NCI-H526 treated with DMSO at 0.1 percent for 48 hours (cell line): ENCODE data around the gene GAL3ST2.

Source experiments
- DNase-seq: peaks from one replicate; lab custom pipeline; 2025; lab: John Stamatoyannopoulos, UW

The GAL3ST2 gene

DNA sequence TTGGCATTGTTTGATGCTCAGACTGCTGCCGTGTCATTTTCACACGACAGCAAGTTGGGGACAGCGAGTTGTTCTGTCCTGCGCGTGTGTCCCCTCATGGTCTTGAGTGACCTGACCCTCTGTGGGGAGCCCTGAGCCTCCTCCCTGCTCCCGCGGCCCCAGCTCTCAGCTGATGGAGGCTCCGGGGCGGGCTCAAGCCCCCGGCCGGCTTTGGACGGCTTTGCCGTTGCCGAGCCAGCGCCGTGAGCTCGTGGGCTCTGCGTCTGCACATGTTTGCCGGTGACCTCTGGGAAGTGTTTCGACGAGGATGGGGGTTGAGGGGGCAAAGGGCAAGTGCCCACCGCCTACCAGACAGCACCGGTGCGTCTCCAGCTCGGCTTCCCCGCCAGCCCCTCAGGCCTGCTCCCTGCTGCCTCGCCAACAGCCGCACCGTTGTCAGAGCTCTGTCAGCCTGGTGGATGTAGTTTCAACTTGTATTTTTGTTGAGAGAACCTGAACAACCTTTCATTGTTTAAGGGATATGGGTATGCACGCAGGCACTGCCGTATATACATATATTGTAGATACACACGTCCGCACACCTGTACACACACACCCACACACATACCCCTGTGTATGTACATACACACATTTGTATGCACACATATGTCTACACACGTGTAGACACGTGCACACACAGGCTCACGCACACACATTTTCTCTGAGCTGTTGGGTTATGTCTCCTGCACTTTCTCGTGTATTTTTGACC is 68.4 kb downstream of the GAL3ST2 start:
- no peak for DNase-seq

DNA sequence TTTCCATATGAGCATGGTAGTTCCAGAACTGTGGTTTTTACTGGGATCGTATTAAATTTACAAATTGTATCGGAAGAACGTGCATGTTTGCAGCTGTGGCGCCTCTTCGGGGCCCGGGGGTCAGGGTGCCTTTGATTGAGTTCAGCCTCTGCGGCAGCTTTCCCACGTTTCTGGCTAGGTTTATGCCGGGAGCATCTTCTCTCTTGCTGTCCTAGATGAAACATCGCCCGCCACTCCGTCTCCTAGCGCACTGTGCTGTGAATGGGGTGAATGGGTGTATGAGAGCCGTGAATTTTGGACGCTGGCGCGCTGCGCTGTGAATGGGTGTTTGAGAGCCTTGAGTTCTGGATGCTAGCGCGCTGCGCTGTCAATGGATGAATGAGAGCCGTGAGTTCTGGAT is 69.8 kb downstream of the GAL3ST2 start:
- no peak for DNase-seq

DNA sequence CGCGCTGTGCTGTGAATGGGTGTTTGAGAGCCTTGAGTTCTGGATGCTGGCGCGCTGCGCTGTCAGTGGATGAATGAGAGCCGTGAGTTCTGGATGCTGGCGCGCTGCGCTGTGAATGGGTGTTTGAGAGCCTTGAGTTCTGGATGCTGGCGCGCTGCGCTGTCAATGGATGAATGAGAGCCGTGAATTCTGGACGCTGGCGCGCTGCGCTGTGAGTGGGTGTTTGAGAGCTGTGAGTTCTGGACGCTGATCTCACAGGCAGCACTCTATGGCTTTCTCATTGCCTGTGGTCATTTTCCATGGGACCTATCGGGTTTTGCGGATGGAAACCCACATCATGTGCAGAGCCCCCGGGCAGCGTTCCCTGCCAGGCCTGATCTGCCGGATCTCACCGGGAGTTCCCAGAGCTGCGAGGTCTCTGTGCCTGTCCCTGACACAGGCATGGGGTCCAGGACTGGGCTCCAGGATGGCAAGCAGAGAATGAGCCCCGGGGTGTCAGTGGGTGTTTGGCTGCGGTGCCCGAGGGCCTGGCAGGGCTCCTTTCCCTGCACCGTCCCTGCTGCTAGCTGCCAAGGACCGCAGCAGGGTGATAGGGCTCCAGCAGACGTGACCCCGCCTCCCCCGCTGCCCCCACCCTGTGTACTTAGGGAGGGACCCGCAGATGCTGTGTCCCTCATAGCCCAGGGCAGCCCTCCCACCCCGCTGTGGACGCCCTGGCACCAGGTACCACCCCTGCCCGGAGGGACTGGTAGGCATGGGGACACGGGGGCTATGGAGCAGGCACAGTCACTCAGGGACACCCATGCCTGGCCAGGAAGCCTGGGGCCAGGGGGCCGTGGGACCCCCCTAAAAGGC is 72.4 kb downstream of the GAL3ST2 start:
- no peak for DNase-seq

DNA sequence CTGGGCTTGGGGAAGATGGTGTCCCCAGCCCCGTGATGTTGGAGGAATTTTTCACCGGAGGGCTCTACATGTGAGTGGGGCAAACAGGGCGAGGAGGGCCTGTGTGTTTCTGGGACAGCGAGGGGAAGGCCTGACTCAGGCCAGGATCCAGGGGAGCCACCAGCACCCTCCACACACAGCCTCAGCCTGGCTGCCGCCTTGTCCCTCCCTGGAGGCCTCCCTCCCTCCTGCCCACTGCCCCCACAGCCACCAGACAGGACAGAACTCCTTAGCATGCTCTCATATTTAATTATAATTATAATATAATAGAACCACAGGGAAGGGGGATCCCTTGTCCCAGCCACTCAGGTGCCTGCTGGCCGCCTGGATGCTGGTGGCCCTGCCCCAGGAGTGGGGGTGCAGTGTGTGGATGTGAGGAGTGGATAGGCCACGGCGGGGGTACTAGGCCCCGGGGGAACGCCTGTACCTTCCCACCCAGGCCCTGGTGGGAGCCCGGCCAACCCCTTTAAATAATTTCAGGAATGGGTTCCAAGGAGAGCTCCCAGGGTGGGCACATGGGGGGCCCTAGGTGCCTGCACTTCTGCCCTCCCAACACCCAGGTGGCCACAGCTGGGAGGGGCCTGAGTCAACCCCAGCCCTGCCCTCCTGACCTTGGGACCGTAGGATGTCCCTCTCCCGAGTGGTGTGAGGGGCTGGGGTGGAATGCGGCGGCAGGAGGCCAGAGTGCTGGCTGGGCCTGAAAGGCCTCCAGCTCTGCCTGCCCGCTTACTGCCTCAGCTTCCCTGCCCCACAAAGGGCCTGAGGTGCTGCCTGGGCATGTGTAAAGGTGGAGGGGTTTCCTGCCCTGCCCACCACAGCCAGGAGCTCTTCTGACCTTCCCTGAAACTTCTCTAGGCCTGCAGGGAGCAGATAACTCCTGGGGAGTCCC is 73.3 kb downstream of the GAL3ST2 start:
- no peak for DNase-seq

DNA sequence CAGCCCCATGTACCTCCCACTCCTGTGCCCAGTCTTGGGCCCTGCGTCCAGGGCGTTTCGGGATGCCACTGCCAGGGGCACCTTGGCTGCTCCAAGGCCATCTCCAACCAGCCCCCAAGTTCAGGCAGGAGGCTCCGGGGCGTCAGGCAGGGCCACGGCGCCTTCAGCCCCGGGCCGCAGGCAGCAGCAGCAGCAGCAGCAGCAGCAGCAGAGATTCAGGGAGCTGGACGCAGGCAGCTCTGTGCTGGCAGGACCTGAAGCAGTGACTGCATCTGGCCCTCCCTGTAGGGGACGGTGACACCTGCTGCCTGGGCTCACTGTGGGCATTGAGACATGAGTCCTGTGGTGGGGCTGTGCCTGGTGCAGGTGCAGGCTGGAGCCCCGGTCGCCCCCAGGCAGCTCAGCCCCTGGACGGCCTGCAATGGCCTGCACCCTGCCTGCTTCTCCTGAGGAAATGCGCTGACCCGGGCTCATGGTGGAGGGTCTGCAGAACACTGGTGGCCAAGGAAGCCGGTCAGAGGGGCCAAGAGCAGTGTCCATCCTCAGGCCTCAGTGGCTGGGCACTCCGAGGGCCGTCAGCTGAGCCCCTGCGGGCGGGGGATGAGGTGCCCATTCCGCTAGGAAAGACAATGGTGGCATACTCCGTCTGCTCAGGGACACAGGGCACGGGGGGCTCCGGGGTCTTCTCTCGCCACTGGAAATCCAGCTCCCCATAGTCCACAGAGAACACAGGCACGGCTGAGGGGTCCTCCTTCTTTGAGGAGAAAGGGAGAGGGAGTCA is 74.1 kb downstream of the GAL3ST2 start:
- DNase-seq, result no peak

DNA sequence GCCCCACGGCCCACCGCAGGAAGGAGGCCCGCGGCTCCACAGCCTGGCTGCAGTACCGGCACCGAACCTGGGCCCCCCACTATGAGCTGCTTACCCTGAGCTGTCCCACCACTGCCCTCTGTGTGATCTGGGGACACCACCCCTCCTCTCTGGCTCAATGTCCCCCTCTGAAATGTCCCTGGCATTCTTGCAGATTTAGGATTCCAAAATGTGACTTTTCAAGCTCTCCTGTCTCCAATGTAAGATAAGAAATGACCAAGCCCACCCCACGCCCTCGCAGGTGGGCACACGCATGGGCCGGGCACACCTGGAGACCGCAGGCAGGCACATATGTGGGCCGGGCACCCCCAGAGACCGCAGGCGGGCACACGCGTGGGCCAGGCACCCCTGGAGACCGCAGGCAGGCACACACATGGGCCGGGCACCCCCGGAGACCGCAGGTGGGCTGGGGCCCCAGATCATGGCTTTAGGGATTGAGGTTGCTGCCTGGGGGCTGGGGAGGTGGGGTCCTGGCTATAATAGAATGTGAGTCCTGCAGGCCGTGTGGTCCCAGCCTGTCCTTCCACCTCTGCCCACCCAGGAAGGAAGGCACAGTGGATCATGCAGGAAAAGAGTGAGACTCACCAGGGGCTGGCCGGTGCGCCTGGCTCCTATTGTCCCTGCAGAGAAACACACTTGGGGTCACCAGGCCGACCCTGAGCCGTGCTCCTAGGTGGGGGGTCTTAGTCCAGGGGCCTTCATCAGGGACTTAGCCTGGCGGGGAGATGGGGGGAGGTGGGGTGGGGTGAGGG is 74.9 kb downstream of the GAL3ST2 start:
- no peak for DNase-seq

DNA sequence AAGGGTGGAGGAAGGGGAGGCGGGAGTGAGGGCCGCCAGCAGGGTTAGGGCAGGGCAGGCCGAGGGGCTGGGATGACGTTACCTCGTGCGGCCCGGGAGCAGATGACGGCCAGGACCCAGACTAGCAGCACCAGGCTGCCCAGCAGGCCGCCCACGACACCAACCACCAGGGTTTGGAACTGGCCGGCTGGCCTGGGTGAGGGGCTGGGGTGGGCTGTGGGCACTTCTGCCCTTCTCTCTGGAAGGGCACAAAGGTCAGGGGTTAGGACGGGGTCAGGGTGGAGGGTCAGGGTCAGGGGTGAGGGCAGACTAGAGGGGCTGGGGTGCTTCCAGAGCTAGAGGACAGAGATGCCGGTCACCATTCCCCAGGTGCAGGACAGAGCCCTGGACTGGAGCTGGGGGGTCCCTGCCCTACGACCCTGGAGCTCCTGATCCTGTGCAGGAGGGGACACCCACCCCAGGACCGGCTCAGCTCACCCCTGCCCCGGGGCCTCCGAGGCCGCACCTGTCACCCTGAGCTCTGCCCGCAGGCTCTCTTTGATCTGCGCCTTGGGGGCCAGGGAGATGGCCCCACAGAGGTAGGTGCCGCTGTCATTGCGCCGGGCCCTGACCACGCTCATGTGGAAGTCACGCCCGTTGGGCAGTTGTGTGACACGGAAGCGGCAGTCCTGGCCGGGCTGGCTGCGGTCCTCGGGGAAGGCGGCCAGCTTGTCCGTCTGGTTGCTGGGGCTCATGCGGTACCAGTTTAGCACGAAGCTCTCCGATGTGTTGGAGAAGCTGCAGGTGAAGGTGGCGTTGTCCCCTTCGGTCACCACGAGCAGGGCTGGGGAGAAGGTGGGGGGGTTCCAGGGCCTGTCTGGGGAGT is 75.7 kb downstream of the GAL3ST2 start:
- DNase-seq, result no peak

DNA sequence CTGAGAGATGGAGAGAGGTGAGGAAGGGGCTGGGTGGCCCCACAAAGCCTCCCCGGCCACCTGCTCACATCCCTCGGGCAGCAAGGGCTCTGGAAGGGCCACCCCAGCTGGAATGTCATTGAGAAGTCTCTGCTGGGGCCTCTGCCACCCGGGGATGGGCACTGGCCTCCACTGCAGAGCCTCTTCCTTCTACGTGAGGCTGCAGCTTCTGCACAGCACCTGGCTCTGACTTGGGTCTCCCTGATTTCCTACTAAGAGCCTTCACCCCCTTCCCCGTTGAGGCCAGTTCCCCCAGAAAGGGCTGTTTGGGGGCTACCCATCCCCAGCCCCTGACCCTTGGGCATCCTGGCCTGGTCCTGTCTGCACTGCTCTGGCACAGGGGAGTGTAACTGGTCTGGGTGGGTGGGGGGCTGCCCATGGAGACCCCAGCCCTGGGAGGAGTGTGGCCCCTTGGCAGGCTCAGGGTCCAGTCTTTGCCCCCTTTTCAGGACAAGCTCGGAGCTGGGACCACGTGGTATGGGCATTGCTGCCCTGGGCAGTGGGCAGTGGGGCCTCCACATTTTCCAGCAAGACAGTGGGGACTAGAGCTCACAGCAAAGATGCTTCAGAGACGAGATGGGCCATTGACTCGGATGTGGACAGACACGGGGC is 76.5 kb downstream of the GAL3ST2 start:
- DNase-seq, result no peak
